ENCODE measurements around the gene PGBD5. TPM values are rescaled to one million over a fixed set of nuclear protein-coding genes. Genes with fewer than 3 reads are reported as not detected.

Gene PGBD5
- total and polyA plus RNA-seq, 2 donors (not counting 1 experiment from before 2014, with no cell fraction given) = 0.10 to 0.17 TPM

DNA sequence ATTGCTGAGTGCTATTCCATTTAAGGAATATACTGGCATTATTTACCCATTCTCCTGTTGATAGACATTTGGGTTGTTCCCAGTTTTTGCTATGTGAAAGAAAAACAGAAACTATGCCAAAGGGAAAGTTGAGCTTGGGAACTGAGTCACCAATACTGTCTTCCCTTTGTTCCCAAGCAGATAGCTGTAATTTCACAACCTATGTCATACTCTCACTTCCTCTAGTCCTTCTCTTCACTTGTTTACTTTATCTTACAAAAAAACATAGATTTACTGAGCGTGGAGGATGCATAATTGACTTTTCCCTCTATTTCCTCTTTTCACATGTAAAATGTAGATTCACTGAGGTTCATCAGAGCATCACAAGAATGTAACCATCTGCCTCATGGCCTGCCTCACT, 32.4 kb upstream of the PGBD5 start:
- Histone ChIP-seq H3K9ac (ENCODE audit: insufficient read depth, low read length) (no peak overlapping the region), H3K9me3 (ENCODE audit: control insufficient read depth, insufficient read depth, low read depth, low read length) (no peaks in the 10 kb centered on the region), H2AFZ (ENCODE audit: low read length) (no peak overlapping the region), H3K4me3 (replicated peaks in 1 of 4; ENCODE audit: control extremely low read depth in 1 of 4, insufficient read depth in 1 of 4, low read depth in 3 of 4, low read length in 4 of 4) (no peak overlapping the region), H3K4me1 (ENCODE audit: control insufficient read depth, extremely low read depth, insufficient read depth, low read length) (no peaks in the 10 kb centered on the region), H3K27me3 (ENCODE audit: control insufficient read depth, insufficient read depth, low read length) (no peaks in the 10 kb centered on the region), H3K36me3 (ENCODE audit: control insufficient read depth, insufficient read depth, low read length) (no peaks in the 10 kb centered on the region), H4K20me1 (ENCODE audit: control insufficient read depth, extremely low read depth, insufficient read depth, low read length) (no peaks in the 10 kb centered on the region), H3K79me2 (ENCODE audit: control insufficient read depth, insufficient read depth, low read length) (no peaks in the 10 kb centered on the region), H3K4me2 (ENCODE audit: extremely low read depth, insufficient read depth, low read length) (no peak overlapping the region), H3K27ac (ENCODE audit: insufficient read depth, low read length) (no peak overlapping the region)
- no peak for TF ChIP-seq EZH2 (IDR thresholded peaks at IDR 0.05; ENCODE audit: low read length, missing control alignments)
- TF ChIP-seq, protein P1, sequence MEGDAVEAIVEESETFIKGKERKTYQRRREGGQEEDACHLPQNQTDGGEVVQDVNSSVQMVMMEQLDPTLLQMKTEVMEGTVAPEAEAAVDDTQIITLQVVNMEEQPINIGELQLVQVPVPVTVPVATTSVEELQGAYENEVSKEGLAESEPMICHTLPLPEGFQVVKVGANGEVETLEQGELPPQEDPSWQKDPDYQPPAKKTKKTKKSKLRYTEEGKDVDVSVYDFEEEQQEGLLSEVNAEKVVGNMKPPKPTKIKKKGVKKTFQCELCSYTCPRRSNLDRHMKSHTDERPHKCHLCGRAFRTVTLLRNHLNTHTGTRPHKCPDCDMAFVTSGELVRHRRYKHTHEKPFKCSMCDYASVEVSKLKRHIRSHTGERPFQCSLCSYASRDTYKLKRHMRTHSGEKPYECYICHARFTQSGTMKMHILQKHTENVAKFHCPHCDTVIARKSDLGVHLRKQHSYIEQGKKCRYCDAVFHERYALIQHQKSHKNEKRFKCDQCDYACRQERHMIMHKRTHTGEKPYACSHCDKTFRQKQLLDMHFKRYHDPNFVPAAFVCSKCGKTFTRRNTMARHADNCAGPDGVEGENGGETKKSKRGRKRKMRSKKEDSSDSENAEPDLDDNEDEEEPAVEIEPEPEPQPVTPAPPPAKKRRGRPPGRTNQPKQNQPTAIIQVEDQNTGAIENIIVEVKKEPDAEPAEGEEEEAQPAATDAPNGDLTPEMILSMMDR (conservative IDR thresholded peaks at IDR 0.05 in 1 of 2, IDR thresholded peaks at IDR 0.05 in 1 of 2; ENCODE audit: low read depth in 1 of 2, low read length in 2 of 2) = no peak
- peak; percentile 2 to 41 for DNase-seq (ENCODE audit: low read depth in 2 of 2)

DNA sequence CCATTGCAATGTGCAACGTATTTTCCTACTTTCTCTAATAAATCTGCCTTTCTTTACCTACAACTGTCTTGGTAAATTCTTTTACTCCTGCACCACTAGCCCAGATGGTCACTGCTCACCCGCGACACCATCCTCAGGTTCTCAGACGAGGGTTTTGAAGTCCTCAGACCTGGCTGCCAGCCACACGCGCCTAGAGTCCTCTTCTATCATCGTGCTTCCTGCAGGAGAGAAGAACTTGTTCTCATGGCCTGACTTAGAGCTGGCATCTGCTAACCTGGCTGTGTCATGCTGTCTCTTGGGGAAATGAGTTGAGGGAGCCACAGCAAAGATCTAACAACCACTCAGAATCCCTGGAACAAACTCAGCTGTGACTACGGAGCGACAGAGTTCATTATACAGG, 30.3 kb upstream of the PGBD5 start:
- TF ChIP-seq, protein P1 (conservative IDR thresholded peaks at IDR 0.05 in 1 of 2, IDR thresholded peaks at IDR 0.05 in 1 of 2; ENCODE audit: low read depth in 1 of 2, low read length in 2 of 2) = no peak
- no peaks in the 10 kb centered on the region for H3K79me2 ChIP-seq (ENCODE audit: control insufficient read depth, insufficient read depth, low read length)
- no peaks in the 10 kb centered on the region for H3K9me3 ChIP-seq (ENCODE audit: control insufficient read depth, insufficient read depth, low read depth, low read length)
- no peak overlapping the region for H3K4me3 ChIP-seq (replicated peaks in 1 of 4; ENCODE audit: control extremely low read depth in 1 of 4, insufficient read depth in 1 of 4, low read depth in 3 of 4, low read length in 4 of 4)
- H3K9ac ChIP-seq (ENCODE audit: insufficient read depth, low read length) = no peak overlapping the region
- H3K27me3 ChIP-seq (ENCODE audit: control insufficient read depth, insufficient read depth, low read length) = no peaks in the 10 kb centered on the region
- no peak overlapping the region for H2AFZ ChIP-seq (ENCODE audit: low read length)
- H4K20me1 ChIP-seq (ENCODE audit: control insufficient read depth, extremely low read depth, insufficient read depth, low read length) = no peaks in the 10 kb centered on the region
- no peak overlapping the region for H3K27ac ChIP-seq (ENCODE audit: insufficient read depth, low read length)
- no peak for DNase-seq (ENCODE audit: low read depth in 2 of 2)
- no peaks in the 10 kb centered on the region for H3K36me3 ChIP-seq (ENCODE audit: control insufficient read depth, insufficient read depth, low read length)
- H3K4me1 ChIP-seq (ENCODE audit: control insufficient read depth, extremely low read depth, insufficient read depth, low read length) = no peaks in the 10 kb centered on the region
- H3K4me2 ChIP-seq (ENCODE audit: extremely low read depth, insufficient read depth, low read length) = no peak overlapping the region

DNA sequence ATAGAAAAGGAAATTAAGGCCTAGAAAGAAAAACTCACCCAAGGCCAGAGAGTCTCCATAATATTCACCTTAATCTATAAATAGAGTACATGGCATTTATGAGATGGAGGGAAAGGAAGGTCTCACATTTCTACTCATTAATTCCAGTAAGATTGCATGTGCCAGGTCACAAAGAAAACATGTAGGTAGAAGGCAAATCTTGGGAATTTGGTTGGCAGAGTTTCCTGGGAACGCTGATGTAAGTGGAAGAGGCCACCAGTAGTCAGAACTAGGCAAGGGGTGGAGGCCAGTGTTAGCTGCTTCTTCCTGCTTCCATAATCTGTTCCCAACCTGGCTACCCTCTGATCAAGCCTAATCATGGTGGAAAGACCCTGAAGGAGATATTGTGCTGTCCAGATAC, 29.2 kb upstream of the PGBD5 start:
- H3K27ac ChIP-seq (ENCODE audit: insufficient read depth, low read length) = no peak overlapping the region
- no peaks in the 10 kb centered on the region for H3K9me3 ChIP-seq (ENCODE audit: control insufficient read depth, insufficient read depth, low read depth, low read length)
- no peak overlapping the region for H2AFZ ChIP-seq (ENCODE audit: low read length)
- H3K4me3 ChIP-seq (replicated peaks in 1 of 4; ENCODE audit: control extremely low read depth in 1 of 4, insufficient read depth in 1 of 4, low read depth in 3 of 4, low read length in 4 of 4) = no peak overlapping the region
- no peaks in the 10 kb centered on the region for H3K79me2 ChIP-seq (ENCODE audit: control insufficient read depth, insufficient read depth, low read length)
- H3K27me3 ChIP-seq (ENCODE audit: control insufficient read depth, insufficient read depth, low read length) = no peaks in the 10 kb centered on the region
- H3K36me3 ChIP-seq (ENCODE audit: control insufficient read depth, insufficient read depth, low read length) = no peaks in the 10 kb centered on the region
- H3K4me1 ChIP-seq (ENCODE audit: control insufficient read depth, extremely low read depth, insufficient read depth, low read length) = no peaks in the 10 kb centered on the region
- no peak overlapping the region for H3K9ac ChIP-seq (ENCODE audit: insufficient read depth, low read length)
- H4K20me1 ChIP-seq (ENCODE audit: control insufficient read depth, extremely low read depth, insufficient read depth, low read length) = no peaks in the 10 kb centered on the region
- no peak for DNase-seq (ENCODE audit: low read depth in 2 of 2)
- no peak for TF ChIP-seq EZH2 (IDR thresholded peaks at IDR 0.05; ENCODE audit: low read length, missing control alignments)
- no peak overlapping the region for H3K4me2 ChIP-seq (ENCODE audit: extremely low read depth, insufficient read depth, low read length)

All from fibroblast of lung (primary cell).